GM12878 (cell line): ENCODE results near the gene CAMK2D. TPM values are rescaled to one million over a fixed set of nuclear protein-coding genes. Genes with fewer than 3 reads are reported as not detected.

Source experiments
- ATAC-seq: fragments of 200-7000 bp; cut with Tn5 transposase; 3 replicates; pipeline ENCODE4 v1.9.1; 2020; ENCODE audit warnings: mild to moderate bottlenecking, moderate library complexity
- BruUV-seq: library from RNA; stranded (reverse); fragments of 400-500 nt; replicated peaks from 2 replicates; lab custom pipeline; 2021; lab: Mats Ljungman, UMichigan
- CTCF ChIA-PET: fragments of 300-600 bp; sonication (Branson Sonifier 250); formaldehyde crosslinking; extraction: SDS; loops from one replicate; lab custom pipeline; 2021; ENCODE audit warnings: inconsistent platforms; lab: Yijun Ruan, JAX
- POLR2A ChIA-PET: fragments of 350-600 bp; formaldehyde crosslinking; extraction: SDS; loops from one replicate; lab custom pipeline; 2021; ENCODE audit warnings: inconsistent platforms; lab: Charles Lee
- RAD21 ChIA-PET: fragments of 300-600 bp; sonication (Branson Sonifier 250); formaldehyde crosslinking; loops from one replicate; lab custom pipeline; 2023; ENCODE audit warnings: antibody characterized with exemption; ENCODE audit not compliant: unreplicated experiment; lab: Charles Lee
- SMC1A ChIA-PET: fragments of 300-600 bp; sonication (Branson Sonifier 250); formaldehyde crosslinking; loops from one replicate; lab custom pipeline; 2023; ENCODE audit not compliant: unreplicated experiment, uncharacterized antibody; lab: Charles Lee
- DNase-seq: peaks from one replicate; pipeline ENCODE4 v3.0.0-alpha.2; 2011; ENCODE audit warnings: low read depth, low spot score
- FAIRE-seq: peaks from 3 replicates; lab custom pipeline; 2011; peaks lifted over from hg19 to GRCh38; lab: Jason Lieb, UNC
- H2AFZ ChIP-seq: 2 replicates; pipeline ENCODE4 v1.6.0; 2011; ENCODE audit warnings: low read depth, low read length, control low read depth; ENCODE audit not compliant: control insufficient read depth
- H3K27ac ChIP-seq: 2 replicates; pipeline ENCODE4 v1.5.1; 2011; ENCODE audit warnings: control low read depth; ENCODE audit not compliant: control insufficient read depth, insufficient read depth
- H3K27me3 ChIP-seq, 2 experiments: replicated peaks in 1 of 2; 2 replicates each; pipeline versions ENCODE4 v1.6.0 to v1.6.1; 2011; ENCODE audit warnings: low read length in 1 of 2; ENCODE audit not compliant: control insufficient read depth in 2 of 2, insufficient read depth in 2 of 2
- H3K36me3 ChIP-seq, 2 experiments: 2 replicates each; pipeline ENCODE4 v1.5.1; 2011; ENCODE audit warnings: low read length in 1 of 2; ENCODE audit not compliant: control insufficient read depth in 2 of 2, insufficient read depth in 2 of 2
- H3K4me1 ChIP-seq: 2 replicates; pipeline ENCODE4 v1.6.1; 2011; ENCODE audit warnings: mild to moderate bottlenecking, low read length, moderate library complexity, mixed read lengths; ENCODE audit not compliant: control insufficient read depth, insufficient read depth
- H3K4me2 ChIP-seq: 2 replicates; pipeline ENCODE4 v1.6.0; 2011; ENCODE audit warnings: control low read depth; ENCODE audit not compliant: control insufficient read depth, insufficient read depth
- H3K4me3 ChIP-seq: fragments of 200-600 bp; sonication (generic); 2 replicates; pipeline ENCODE4 v1.5.1; 2016
- H3K79me2 ChIP-seq: 2 replicates; pipeline ENCODE4 v1.6.0; 2011; ENCODE audit warnings: low read length; ENCODE audit not compliant: control insufficient read depth, insufficient read depth
- H3K9ac ChIP-seq: 2 replicates; pipeline ENCODE4 v1.8.0; 2011; ENCODE audit warnings: low read length, control low read depth, mixed read lengths; ENCODE audit not compliant: control insufficient read depth, insufficient read depth
- H3K9me3 ChIP-seq: replicated peaks from 3 replicates; pipeline ENCODE4 v1.5.1; 2011; ENCODE audit warnings: mild to moderate bottlenecking, low read length; ENCODE audit not compliant: control insufficient read depth, insufficient read depth
- H4K20me1 ChIP-seq: 2 replicates; pipeline ENCODE4 v1.6.0; 2011; ENCODE audit not compliant: control insufficient read depth, insufficient read depth
- CBX3 ChIP-seq: fragments of 200-600 bp; sonication (generic); IDR thresholded peaks from 2 replicates; pipeline ENCODE4 v1.6.1; 2016; ENCODE audit warnings: low read depth, borderline replicate concordance
- CEBPB ChIP-seq, 2 experiments: fragments of 150-350 bp in 1 of 2; IDR thresholded peaks; 2 replicates each; pipeline ENCODE4 v1.6.1; 2012 to 2014; ENCODE audit warnings: low read depth in 2 of 2, low read length in 2 of 2, borderline replicate concordance in 1 of 2, inconsistent platforms in 1 of 2
- IKZF1 ChIP-seq: fragments of 450-650 bp; conservative IDR thresholded peaks from 2 replicates; pipeline ENCODE4 v1.6.1; 2017; ENCODE audit warnings: antibody characterized with exemption, mild to moderate bottlenecking
- PAX8 ChIP-seq: fragments of 450-650 bp; IDR thresholded peaks from 2 replicates; pipeline ENCODE4 v1.6.1; 2017; ENCODE audit warnings: mild to moderate bottlenecking, moderate library complexity
- SPI1 ChIP-seq: IDR thresholded peaks from 2 replicates; pipeline ENCODE4 v1.6.1; 2011; ENCODE audit warnings: low read depth, mild to moderate bottlenecking, low read length, moderate library complexity, borderline replicate concordance; ENCODE audit not compliant: insufficient read depth
- TCF3 ChIP-seq: IDR thresholded peaks from 2 replicates; pipeline ENCODE4 v1.6.1; 2012; ENCODE audit warnings: low read depth, mild to moderate bottlenecking, low read length, borderline replicate concordance; ENCODE audit not compliant: insufficient read depth
- WGBS: methylation state at CpG from one replicate; pipeline ENCODE4 v1.1.6; 2016; ENCODE audit warnings: low lambda C conversion rate; ENCODE audit not compliant: insufficient replicate concordance, insufficient coverage; ENCODE audit errors: missing lambda C conversion rate; 5-methylcytosine and 5-hydroxymethylcytosine counted together
- in situ Hi-C: fragments of 300-500 bp; cut with MboI; formaldehyde crosslinking; loops from 9 replicates; pipeline ENCODE4 v1.14.3; 2018; ENCODE audit warnings: mixed read lengths
- intact Hi-C: fragments of 100-400 bp; cut with micrococcal nuclease; formaldehyde crosslinking; loops from one replicate; pipeline ENCODE4 v1.14.2; 2022; ENCODE audit not compliant: unreplicated experiment
- polyA plus RNA-seq, 11 experiments: library from polyadenylated mRNA; depleted of rRNA in 4 of 11; unstranded in 6 of 11; stranded (reverse) in 5 of 11; fragments of >200 nt; fragmentation: Nextera tagmentation in 4 of 11; fragmentation: Illumina TruSeq in 1 of 11; extraction: Ambion mirVana in 4 of 11; extraction: Trizol in 1 of 11; gene quantifications; 1 replicate in 1 of 11; 2 replicates in 10 of 11; pipeline versions ENCODE4 v1.2.1 to v1.2.3, GENCODE V29; 2011 to 2016; ENCODE audit warnings: inconsistent platforms in 2 of 11, missing spikeins in 2 of 11, low read depth in 1 of 11
- total RNA-seq, 4 experiments: library from RNA; depleted of rRNA in 3 of 4; stranded (reverse); fragments of >200 nt in 3 of 4; fragmentation: Illumina TruSeq in 1 of 4; extraction: Trizol in 1 of 4; gene quantifications; 2 replicates each; pipeline versions ENCODE4 v1.2.1 to v1.2.3, GENCODE V29; 2013 to 2021

Gene CAMK2D
- total and polyA plus RNA-seq, 10 of the 15 experiments (the other 5 are each of a cell fraction or from before 2014, with no cell fraction given) = 6.9 to 88.5 (median 12.9) TPM

DNA sequence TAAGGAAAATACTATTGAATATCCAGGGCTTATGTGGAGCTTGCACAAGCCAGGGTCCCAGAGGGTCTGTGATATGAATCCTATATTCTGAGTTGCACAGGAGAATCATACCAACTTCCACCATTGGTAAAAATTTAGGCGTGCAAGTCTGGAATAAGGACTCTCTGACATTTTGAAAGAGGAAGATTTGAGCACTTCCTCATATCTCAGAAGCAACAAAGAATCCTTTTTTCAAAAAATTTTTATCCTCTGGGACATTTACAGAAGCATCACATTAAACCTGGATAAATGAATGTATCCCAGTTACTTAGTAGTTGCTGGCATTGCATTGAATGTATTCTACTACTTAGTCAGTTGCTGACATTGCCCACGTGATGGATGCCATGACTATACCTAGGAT, 24.2 kb upstream of the CAMK2D start:
- no peak for FAIRE-seq
- RAD21 ChIA-PET = interaction anchor here (0.8 to 2.2 kb wide), 6 partner anchors 10 to 184 kb away, joined by 3 to 10 read pairs (median 6); no protein-coding TSS in a partner anchor
- Histone ChIP-seq H2AFZ (no peak overlapping the region), H4K20me1 (no peaks in the 10 kb centered on the region), H3K4me1 (peaks cover 13% of the 10 kb centered on the region), H3K4me2 (no peak overlapping the region), H3K27ac (no peak overlapping the region), H3K4me3 (no peak overlapping the region), H3K27me3 (no peaks in the 10 kb centered on the region), H3K79me2 (no peaks in the 10 kb centered on the region), H3K36me3 (no peaks in the 10 kb centered on the region), H3K9me3 (no peaks in the 10 kb centered on the region; the same call in 1 of the 3 replicates), H3K9ac (no peak overlapping the region)
- SMC1A ChIA-PET = interaction anchor here (0.9 to 4.3 kb wide), 19 partner anchors 10 to 240 kb away, joined by 3 to 31 read pairs (median 4); no protein-coding TSS in a partner anchor
- TF ChIP-seq CEBPB (IDR thresholded peaks at IDR 0.05; ENCODE audit: borderline replicate concordance in 1 of 2, low read depth in 2 of 2, low read length in 2 of 2) = no peak
- no peak for TF ChIP-seq IKZF1
- TF ChIP-seq SPI1 = 0 out of 2 replicates have a peak, but pooled peaks have one; percentile 18
- TF ChIP-seq PAX8 = no peak
- no peak for TF ChIP-seq TCF3
- TF ChIP-seq CBX3 = no peak
- BruUV-seq = no TSS peak
- CTCF ChIA-PET = interaction anchor here (1.5 to 4.2 kb wide), 4 partner anchors 10 to 52 kb away, joined by 3 to 17 read pairs (median 10); no protein-coding TSS in a partner anchor
- POLR2A ChIA-PET = no interaction called here
- no peak for DNase-seq
- ATAC-seq = no peak
- in situ Hi-C loops (loop anchor here (10.0 kb wide), 1 partner anchor 289 kb away; no protein-coding TSS in a partner anchor), intact Hi-C loops (loop anchor here (1.0 kb wide), 1 partner anchor 38 kb away; no protein-coding TSS in a partner anchor)
- 3% methylated on average over 2 of the region's 2 CpGs for WGBS
